Iris pigment epithelial cell (primary cell): ENCODE measurements around the gene SLC5A6.
A peak's percentile ranks its signal among the peaks of the same experiment; 100 is the strongest.
"Not testable (repeated sequence)": the region's sequence is repeated elsewhere in the genome, so short reads cannot be mapped to it uniquely, and the experiment has no call there.

Source experiments
- DNase-seq: peaks from one replicate; pipeline ENCODE4 v3.0.0-alpha.2; 2011; ENCODE audit warnings: low read depth

Gene SLC5A6

DNA sequence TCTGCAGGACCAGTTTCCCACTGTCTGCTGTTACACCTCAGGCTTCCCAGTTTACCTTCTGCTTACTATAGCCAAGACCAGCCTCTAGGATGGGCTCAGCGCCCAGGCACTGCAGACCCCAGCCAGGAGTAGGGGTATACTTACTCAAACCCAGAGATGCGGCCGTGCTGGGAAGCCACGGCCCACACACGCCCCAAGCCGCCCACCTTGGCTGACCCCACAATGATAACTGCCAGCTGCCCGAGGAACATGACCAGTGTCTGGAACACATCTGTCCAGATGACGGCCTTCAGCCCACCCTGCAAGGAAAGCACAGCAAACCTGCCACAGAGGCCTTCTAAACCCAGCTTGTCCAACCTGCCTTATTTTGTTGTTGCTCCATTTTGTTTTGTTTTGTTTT, 6.9 kb downstream of the SLC5A6 start:
- no peak for DNase-seq

DNA sequence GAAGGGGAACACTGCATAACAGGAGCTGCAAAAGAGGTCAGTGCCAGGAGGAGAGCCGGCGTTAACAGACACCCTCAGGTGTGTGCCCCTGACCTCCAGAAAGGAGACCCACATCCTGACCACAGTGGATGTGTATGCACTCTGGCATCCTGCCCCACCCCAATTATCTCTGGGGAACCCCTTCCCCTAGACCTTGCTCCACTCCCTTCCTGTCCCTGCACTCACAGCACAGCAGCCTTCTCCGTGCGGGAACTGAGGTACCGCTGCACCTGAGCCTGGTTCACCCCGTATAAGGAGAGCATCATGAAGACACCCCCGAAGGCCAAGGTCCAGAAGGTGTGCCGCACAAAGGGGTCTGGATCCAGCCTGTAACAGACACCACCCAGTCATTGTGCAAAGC, 7.5 kb downstream of the SLC5A6 start:
- DNase-seq: no peak

- DNase-seq: no peak
Observed at GRCh38 chr2:27203741-27204140, 8.3 kb downstream of the SLC5A6 start.

DNA sequence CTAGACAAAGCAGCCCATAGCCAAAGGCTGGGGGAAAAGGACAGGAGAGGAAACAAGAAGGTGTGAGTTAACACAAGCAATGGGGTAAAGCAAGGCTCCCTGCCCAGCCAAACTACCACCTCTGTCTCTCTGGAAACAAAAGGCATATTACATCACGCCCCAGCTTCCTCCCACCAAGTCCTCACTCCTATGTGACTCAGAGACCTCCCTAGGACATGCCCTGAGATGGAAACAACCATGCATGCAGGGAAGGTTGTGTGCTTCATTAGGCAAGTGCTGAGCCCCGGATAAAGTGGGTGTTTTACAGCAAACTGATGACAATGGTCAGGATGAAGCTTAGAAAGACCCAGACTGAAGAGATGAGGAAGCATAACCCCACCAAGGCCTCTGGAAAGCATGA, 9.2 kb downstream of the SLC5A6 start:
- DNase-seq: peak; percentile 70

GRCh38 chr2:27201675-27202074, 10.4 kb downstream of the SLC5A6 start:
- no peak for DNase-seq

- no peak for DNase-seq
Observed at GRCh38 chr2:27199241-27199640, 12.8 kb downstream of the SLC5A6 start.

GRCh38 chr2:27198627-27199026, 13.4 kb downstream of the SLC5A6 start:
- DNase-seq: no peak

DNA sequence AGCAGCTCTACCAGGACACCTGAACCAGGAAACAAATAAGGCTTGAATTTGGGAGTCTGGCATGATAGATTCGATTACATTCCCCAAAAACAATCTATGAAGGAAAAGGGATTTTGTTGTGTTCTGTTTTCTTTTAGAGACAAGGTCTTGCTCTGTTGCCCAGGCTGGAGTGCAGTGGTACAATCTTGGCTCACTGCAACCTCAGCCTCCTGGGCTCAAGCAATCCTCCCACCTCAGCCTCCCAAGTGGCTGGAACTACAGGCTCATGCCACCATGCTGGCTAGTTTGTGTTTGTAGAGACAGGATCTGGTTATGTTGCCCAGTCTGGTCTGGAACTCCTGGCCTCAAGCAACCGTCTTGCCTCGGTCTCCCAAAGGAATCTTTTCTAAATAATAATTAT, 14.0 kb downstream of the SLC5A6 start:
- not testable (repeated sequence) for DNase-seq

- DNase-seq: not testable (repeated sequence)
Observed at GRCh38 chr2:27195799-27196198, 16.3 kb downstream of the SLC5A6 start.

DNA sequence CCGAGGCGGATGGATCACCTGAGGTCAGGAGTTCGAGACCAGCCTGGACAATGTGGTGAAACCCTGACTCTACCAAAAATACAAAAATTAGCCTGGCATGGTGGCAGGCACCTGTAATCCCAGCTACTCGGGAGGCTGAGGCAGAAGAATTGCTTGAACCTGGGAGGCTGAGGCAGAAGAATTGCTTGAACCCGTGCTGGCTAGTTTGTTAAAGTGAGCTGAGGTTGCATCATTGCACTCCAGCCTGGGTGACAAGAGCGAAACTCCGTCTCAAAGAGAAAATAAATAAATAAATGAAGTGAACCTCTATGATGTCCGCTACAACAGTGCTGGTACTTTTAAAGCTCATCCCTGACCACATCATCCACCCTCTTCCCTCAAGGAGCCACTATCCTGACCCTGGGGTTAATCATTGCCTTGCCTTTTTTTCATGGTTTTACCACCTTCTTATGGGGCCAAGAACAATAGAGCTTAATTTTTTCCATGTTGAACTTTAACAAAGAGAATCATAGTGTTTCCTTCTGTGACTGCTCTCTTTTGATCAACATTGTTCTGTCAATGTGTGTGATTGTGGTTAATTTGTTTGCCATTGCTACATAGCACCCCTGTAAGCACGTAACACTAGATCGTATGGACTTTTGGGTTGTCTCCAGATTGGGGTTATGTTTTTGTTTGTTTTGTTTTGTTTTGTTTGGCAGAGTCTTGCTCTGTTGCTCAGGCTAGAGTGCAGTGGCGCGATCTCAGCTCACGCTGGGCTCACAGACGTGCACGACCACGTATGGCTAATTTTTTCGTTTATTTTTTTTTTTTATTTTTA, 17.3 kb downstream of the SLC5A6 start:
- DNase-seq: peak; percentile 25

DNA sequence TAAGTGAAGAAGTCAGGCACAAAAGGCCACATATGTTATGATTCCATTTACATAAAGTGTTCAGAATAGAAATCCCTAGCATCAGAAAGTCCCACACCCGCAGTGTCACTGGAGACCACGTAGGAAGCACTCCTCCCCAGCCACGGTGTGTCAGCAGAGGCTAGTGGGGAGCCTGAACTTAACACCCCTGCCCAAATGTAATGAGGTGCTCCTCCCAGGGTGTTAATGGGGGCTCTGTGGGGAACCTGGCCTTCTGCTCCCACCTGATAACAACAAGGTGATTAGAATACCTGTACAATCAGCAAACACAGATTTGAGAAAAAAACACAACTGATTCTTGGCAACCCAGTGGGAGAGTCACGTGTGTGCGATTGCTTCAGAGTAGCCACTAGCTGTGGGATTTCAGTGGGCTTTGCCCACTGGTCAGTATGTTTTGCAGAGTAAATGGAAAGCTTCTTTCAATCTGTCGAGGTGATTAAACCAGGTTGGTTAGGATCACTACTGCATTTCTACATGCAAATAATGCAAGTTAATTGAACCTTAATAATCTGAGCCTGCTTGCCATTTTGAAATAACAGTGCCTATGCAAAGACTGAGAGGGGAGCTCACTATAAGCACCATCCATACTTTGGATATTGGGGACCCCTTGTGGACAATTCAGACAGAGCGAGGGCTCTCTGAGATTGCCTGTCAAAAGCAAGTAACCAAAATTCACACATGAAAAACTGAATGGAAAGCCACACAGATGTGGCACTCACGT, 20.8 kb downstream of the SLC5A6 start:
- peak; percentile 67 for DNase-seq

GRCh38 chr2:27189989-27190388, 22.1 kb downstream of the SLC5A6 start:
- DNase-seq: no peak

- DNase-seq: no peak
Observed at GRCh38 chr2:27186613-27187345, 25.3 kb downstream of the SLC5A6 start.

- peak; percentile 59 for DNase-seq
Observed at GRCh38 chr2:27185331-27186026, 26.6 kb downstream of the SLC5A6 start.

DNA sequence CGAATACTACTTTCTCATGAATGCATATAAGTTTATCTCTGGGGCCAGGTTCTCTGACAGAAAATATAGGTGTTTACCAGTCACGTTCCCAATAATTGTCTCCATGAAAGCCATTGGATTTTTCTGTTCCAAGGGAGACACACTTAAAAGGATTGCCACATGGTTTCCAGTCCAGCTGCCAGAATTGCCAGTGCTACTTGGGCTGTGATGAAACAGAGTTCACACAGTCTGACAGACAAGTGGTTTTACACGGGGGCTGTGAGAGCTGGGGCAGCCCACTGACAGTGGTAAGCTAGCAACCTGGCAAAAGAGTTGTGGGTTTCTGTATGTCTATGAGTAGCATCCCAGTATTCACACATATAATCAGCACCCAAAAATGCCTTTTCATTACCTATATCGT, 28.0 kb downstream of the SLC5A6 start:
- peak; percentile 38 for DNase-seq

- peak; percentile 34 for DNase-seq
Observed at GRCh38 chr2:27182346-27182745, 29.7 kb downstream of the SLC5A6 start.

DNA sequence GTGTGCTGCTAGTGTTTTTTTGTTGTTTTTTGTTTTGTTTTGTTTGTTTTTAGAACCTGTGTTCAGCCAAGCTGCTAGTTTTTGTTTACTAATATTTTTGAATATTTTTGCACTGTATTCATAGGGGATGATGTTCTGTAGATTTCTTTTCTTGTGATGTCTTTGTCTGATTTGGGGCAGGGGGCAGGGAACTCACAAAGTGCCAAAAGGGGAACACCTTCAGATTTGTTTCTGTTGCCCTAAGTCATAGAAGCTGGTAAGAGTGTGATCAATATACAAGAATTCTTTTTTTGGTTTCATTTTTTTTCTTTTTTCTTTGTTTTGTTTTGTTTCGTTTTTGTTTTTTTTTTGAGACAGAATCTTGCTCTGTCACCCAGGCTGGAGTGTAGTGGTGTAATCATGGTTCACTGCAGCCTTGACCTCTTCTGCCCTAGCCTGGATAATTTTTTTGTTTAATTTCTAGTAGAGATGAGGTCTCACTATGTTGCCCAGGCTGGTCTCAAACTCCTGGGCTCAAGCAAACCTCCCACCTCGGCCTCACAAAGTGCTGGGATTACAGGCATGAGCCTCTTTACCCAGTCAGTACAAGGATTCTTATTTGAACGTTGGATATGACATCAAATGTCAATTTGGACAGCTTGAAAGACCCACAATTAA, 32.6 kb downstream of the SLC5A6 start:
- DNase-seq: no peak

- no peak for DNase-seq
Observed at GRCh38 chr2:27178469-27178868, 33.6 kb downstream of the SLC5A6 start.

GRCh38 chr2:27177441-27178351, 34.4 kb downstream of the SLC5A6 start:
- no peak for DNase-seq

GRCh38 chr2:27175781-27176180, 36.3 kb downstream of the SLC5A6 start:
- not testable (repeated sequence) for DNase-seq
